CD4-positive, alpha-beta T cell treated with Interleukin-4 for 4 hours (primary cell): ENCODE data around the gene TBC1D9B.
A peak's percentile ranks its signal among the peaks of the same experiment; 100 is the strongest.

Source experiments
- DNase-seq: peaks from one replicate; pipeline ENCODE4 v3.0.0-alpha.2; 2020

TBC1D9B gene

DNA sequence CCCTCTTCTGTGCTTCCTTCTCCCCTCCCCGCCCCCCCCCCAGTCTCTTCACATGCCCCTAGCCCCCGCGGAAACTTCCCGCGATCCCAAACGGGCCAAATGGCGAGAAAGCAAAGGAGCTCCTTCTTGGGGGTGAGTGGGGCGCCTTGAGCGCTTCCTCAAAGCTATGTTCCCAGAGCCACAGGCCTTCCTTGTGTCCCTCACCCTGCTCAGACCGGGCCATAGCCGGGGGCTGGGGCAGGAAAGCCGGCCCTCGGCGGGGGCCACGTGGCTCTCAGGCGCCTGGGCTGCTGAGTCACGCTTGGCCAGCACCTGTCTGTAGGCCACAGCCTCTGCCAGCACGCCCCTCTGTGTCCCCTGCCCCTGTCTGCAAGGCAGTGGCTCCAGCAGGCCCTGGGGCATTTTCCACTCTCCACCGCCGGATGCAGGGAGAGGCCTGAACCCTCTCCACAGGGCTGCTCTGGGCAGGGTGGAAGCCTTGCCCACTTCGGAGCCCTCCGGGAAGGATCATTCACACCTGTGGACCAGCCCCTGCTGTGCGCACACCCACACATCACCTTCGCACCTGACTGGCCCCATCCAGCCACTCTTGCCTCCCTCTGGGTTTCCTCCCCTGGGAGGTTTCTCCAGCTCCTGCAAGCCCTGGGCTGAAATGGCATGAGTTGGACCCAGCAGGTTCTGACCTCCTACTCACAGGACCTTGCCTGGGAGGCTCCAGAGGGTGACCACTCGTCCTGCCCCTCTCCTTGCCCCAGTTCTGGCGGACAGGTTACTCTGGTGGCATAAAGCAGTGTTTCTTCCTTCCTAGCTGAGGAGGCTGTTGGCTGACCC is 88.2 kb downstream of the TBC1D9B start:
- DNase-seq, result peak; percentile 40

DNA sequence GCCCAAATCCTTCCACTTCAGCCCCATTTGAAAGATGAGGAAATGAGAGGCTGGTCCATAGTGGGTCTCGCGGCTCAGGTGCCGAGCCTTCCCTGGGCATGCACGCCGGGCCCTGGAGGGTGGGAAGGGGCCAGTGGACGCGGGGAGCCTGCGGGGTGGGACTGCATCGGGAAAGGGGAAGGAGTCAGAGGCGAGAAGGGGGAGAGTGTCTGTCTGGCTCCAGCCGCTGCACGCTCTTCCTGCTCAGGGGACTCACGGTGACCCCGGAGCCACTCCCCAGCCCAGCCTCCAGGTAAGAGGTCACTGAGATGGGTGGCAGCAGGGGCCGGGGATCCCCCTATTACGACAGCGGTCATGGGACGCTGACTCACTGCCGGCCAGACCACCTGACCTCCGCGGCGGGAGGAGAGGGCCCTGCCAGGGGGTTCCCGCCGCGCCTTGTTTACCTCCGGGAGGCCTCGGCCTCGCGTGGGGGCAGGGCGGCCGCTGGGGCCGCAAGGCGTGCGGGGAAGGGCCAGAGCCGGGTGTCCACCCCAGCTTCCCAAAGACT is 88.9 kb downstream of the TBC1D9B start:
- peak; percentile 95 for DNase-seq

GRCh38 chr5:179817890-179818745 is 89.6 kb downstream of the TBC1D9B start:
- DNase-seq, result no peak

- no peak for DNase-seq
Measured at GRCh38 chr5:179817470-179817840, 90.2 kb downstream of the TBC1D9B start.

DNA sequence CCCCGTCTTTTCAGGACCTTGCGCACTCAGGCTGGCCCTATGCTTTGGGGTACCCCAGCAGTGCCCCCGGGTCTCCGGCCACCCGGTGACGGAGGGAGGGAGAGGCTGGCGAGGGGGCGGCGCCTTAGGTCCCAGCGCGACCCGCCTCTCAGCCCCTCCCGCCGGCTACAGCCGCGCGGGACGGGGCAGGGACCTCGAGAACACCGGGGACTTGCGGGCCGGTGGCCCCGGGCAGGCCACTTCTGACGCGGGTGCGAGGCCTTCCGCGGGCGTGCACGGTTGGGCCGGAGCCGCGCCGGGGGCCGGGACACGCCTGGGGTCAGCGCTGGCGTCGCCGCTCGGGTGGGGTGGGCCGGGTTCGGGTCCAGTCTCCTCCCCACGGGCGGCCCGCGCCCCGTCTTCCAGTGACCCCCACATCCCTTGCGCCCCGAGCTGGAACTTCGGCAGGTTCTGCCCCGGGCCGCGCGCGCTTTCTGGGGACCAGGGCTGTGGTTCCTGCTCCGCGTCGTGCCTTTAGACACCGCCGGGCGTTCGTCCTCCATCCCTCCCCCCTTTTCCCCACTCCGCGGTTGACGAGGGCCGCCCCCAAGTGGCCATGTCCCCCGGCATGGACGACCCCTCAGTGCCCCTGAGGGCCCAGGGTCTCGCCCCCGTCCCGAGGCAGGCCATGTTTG is 90.8 kb downstream of the TBC1D9B start:
- DNase-seq, result no peak

DNA sequence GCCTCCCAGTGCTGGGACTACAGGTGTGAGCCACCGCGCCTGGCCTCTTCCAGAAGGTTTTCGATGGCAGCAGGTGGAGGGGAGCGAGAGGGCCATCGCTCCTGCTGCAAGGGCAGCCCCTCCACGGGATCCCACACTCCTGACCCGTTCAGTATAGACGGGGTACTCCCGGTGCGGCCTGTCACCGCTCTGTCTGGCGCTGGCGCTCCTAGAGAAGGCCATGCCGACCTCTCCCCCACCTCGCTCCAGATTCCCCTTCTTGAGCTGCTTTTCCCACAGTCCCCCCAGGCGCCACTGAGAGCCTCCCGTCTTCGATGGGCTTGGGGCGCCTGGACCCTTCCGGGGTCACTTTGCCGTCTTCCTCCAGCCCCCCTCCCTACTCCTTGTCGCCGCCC is 91.3 kb downstream of the TBC1D9B start:
- no peak for DNase-seq

- no peak for DNase-seq
Measured at GRCh38 chr5:179815491-179816249, 92.0 kb downstream of the TBC1D9B start.

DNA sequence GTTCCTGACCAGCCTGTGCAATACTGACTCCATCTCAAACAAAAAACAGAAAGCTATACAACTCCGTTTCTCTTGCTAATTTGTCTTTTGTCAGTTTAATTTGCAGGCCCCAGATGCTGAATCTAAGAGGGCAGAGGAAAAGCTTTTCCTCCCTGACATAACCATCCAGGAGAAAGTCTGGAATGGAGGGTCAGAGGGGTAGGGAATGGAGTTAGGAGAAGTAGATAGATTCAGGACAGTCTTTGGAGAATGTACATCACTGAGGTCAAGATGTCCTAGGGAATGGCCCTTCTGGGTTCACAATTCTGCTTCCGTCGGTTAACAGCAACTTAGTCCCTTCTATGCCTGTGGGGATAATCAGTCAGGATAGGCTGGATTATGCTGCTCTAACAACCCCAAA is 93.6 kb downstream of the TBC1D9B start:
- no peak for DNase-seq

GRCh38 chr5:179812997-179813607 is 94.6 kb downstream of the TBC1D9B start:
- DNase-seq, result no peak

DNA sequence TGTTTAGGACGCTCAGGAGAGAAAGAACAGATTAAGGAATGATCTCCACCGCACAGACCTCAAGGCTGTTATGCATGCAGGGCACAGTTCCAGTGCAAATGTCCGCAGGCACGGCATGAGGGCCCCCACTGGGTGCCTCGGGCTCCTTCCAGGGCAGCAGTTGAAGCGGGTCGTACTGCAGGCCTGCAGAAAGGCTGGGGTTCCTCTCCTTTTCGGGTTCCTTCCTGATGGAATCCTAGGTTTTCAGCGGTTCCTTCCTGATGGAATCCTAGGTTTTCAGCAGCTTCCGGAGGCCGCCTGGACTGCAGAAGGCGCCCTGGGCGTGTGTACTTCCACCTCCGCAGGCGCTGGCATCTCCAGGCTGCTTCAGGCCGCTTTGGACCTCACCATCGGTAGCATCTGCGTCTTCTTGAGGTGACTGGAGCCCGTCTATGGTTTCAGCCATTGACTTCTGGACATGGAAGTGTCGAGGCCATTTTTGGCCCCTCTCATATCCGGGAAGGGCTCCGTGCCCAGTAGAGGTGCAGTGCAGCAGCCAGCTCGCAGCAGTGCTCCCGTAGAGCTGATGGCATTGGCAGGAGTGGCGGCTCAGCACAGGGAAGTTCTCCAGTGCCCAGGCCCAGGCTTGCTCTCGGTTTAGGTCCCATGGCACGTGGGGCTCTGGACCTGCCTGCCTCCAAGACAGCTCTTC is 95.4 kb downstream of the TBC1D9B start:
- DNase-seq, result no peak
